NCI-H2081 (cell line): ENCODE measurements around the gene TUBA1C.
A peak's percentile ranks its signal among the peaks of the same experiment; 100 is the strongest.
"Not testable (repeated sequence)": the region's sequence is repeated elsewhere in the genome, so short reads cannot be mapped to it uniquely, and the experiment has no call there.

Experiments
- DNase-seq, 2 experiments: peaks; one replicate each; lab custom pipeline; 2025; lab: John Stamatoyannopoulos, UW

The TUBA1C gene

GRCh38 chr12:49310451-49311000 is 45.6 kb downstream of the TUBA1C start:
- DNase-seq, result not testable (repeated sequence)

- no peak for DNase-seq
Measured at GRCh38 chr12:49314811-49315210, 49.9 kb downstream of the TUBA1C start.

GRCh38 chr12:49317118-49317517 is 52.2 kb downstream of the TUBA1C start:
- not testable (repeated sequence) for DNase-seq

- not testable (repeated sequence) for DNase-seq
Measured at GRCh38 chr12:49320411-49321103, 55.7 kb downstream of the TUBA1C start.

- no peak for DNase-seq
Measured at GRCh38 chr12:49322367-49322707, 57.5 kb downstream of the TUBA1C start.

- peak; percentile 99 for DNase-seq
Measured at GRCh38 chr12:49322708-49323523, 58.0 kb downstream of the TUBA1C start, which contains the start of gene TROAP. Gene TROAP (plus strand): TSS chr12:49323255. CDS start chr12:49323609, 354 bp downstream.

GRCh38 chr12:49323524-49324097 is 58.7 kb downstream of the TUBA1C start:
- DNase-seq, result no peak
